Activated effector memory CD4-positive, alpha-beta T cell treated with Interleukin-2 at 50 U/mL for 16 hours (primary cell): ENCODE measurements around the gene COL15A1.
A peak's percentile ranks its signal among the peaks of the same experiment; 100 is the strongest.
"Not testable (repeated sequence)": the region's sequence is repeated elsewhere in the genome, so short reads cannot be mapped to it uniquely, and the experiment has no call there.

Experiments
- DNase-seq: peaks from one replicate; pipeline ENCODE4 v3.0.0-alpha.2; 2020

COL15A1 gene

GRCh38 chr9:98997604-98998003, 53.9 kb downstream of the COL15A1 start:
- no peak for DNase-seq

GRCh38 chr9:98998441-98999151, 54.9 kb downstream of the COL15A1 start:
- DNase-seq = peak; percentile 12

- DNase-seq = no peak
Measured at GRCh38 chr9:98999152-98999525, 55.4 kb downstream of the COL15A1 start.

- peak; percentile 39 for DNase-seq
Measured at GRCh38 chr9:99000476-99001395, 57.0 kb downstream of the COL15A1 start.

GRCh38 chr9:99001892-99002291, 58.2 kb downstream of the COL15A1 start:
- DNase-seq = no peak

- no peak for DNase-seq
Measured at GRCh38 chr9:99002706-99003105, 59.0 kb downstream of the COL15A1 start.

GRCh38 chr9:99003308-99003707, 59.6 kb downstream of the COL15A1 start:
- DNase-seq = no peak

GRCh38 chr9:99004115-99004514, 60.4 kb downstream of the COL15A1 start:
- DNase-seq = no peak

- DNase-seq = no peak
Measured at GRCh38 chr9:99004717-99005460, 61.2 kb downstream of the COL15A1 start.

- no peak for DNase-seq
Measured at GRCh38 chr9:99005651-99006050, 61.9 kb downstream of the COL15A1 start.

- no peak for DNase-seq
Measured at GRCh38 chr9:99006511-99006910, 62.8 kb downstream of the COL15A1 start.

- DNase-seq = no peak
Measured at GRCh38 chr9:99006979-99007378, 63.3 kb downstream of the COL15A1 start.

GRCh38 chr9:99008203-99008602, 64.5 kb downstream of the COL15A1 start:
- DNase-seq = no peak

- not testable (repeated sequence) for DNase-seq
Measured at GRCh38 chr9:99010393-99010792, 66.7 kb downstream of the COL15A1 start.

GRCh38 chr9:99011161-99011709, 67.5 kb downstream of the COL15A1 start:
- no peak for DNase-seq

GRCh38 chr9:99012957-99013512, 69.3 kb downstream of the COL15A1 start:
- DNase-seq = no peak

GRCh38 chr9:99013550-99013949, 69.8 kb downstream of the COL15A1 start:
- no peak for DNase-seq

GRCh38 chr9:99015448-99015847, 71.7 kb downstream of the COL15A1 start:
- no peak for DNase-seq

- no peak for DNase-seq
Measured at GRCh38 chr9:99015890-99016289, 72.2 kb downstream of the COL15A1 start.

- DNase-seq = no peak
Measured at GRCh38 chr9:99016681-99017387, 73.1 kb downstream of the COL15A1 start.

- no peak for DNase-seq
Measured at GRCh38 chr9:99018653-99019052, 74.9 kb downstream of the COL15A1 start.
